DND-41 (cell line): ENCODE data around the gene KRTAP1-3.
"Not testable (repeated sequence)": the region's sequence is repeated elsewhere in the genome, so short reads cannot be mapped to it uniquely, and the experiment has no call there.

Experiments used
- ATAC-seq: fragments of 200-7000 bp; cut with Tn5 transposase; 3 replicates; pipeline ENCODE4 v1.9.1; 2021; ENCODE audit warnings: low read depth; ENCODE audit not compliant: insufficient read depth
- DNase-seq: peaks from one replicate; pipeline ENCODE4 v3.0.0-alpha.2; 2020
- H2AFZ ChIP-seq: 2 replicates; pipeline ENCODE4 v1.6.0; 2012; ENCODE audit warnings: low read depth, low read length
- H3K27ac ChIP-seq: 2 replicates; pipeline ENCODE4 v1.5.1; 2012; ENCODE audit warnings: low read length, inconsistent platforms
- H3K27me3 ChIP-seq: fragments of 200-600 bp; sonication (generic); 2 replicates; pipeline ENCODE4 v1.6.0; 2012; ENCODE audit warnings: low read length, mild to moderate bottlenecking, inconsistent platforms; ENCODE audit not compliant: insufficient read depth, poor library complexity
- H3K36me3 ChIP-seq: 2 replicates; pipeline ENCODE4 v1.5.1; 2012; ENCODE audit warnings: low read length, inconsistent platforms; ENCODE audit not compliant: insufficient read depth
- H3K4me1 ChIP-seq: 2 replicates; pipeline ENCODE4 v1.5.1; 2012; ENCODE audit warnings: mild to moderate bottlenecking, low read length; ENCODE audit not compliant: insufficient read depth
- H3K4me2 ChIP-seq: 2 replicates; pipeline ENCODE4 v1.6.0; 2012; ENCODE audit warnings: mild to moderate bottlenecking, moderate library complexity, low read length, inconsistent platforms; ENCODE audit not compliant: insufficient read depth
- H3K4me3 ChIP-seq, 2 experiments: fragments of 200-600 bp in 1 of 2; shearing (Covaris generic) in 1 of 2; 2 replicates each; pipeline ENCODE4 v1.5.1; 2012 to 2016; ENCODE audit warnings: inconsistent platforms in 2 of 2, low read length in 2 of 2, mild to moderate bottlenecking in 2 of 2, low read depth in 1 of 2, moderate library complexity in 1 of 2
- H3K79me2 ChIP-seq: 2 replicates; pipeline ENCODE4 v1.6.0; 2012; ENCODE audit warnings: low read length, inconsistent platforms; ENCODE audit not compliant: insufficient read depth
- H3K9ac ChIP-seq: 2 replicates; pipeline ENCODE4 v1.6.0; 2012; ENCODE audit warnings: low read depth, mild to moderate bottlenecking, inconsistent platforms, low read length, moderate library complexity
- H3K9me3 ChIP-seq: 2 replicates; pipeline ENCODE4 v1.5.1; 2012; ENCODE audit warnings: low read length, moderate library complexity, mild to moderate bottlenecking, inconsistent platforms; ENCODE audit not compliant: insufficient read depth, severe bottlenecking
- H4K20me1 ChIP-seq: 2 replicates; pipeline ENCODE4 v1.6.0; 2012; ENCODE audit warnings: low read length; ENCODE audit not compliant: insufficient read depth
- CTCF ChIP-seq: IDR thresholded peaks from 2 replicates; pipeline ENCODE4 v1.5.1; 2012; ENCODE audit warnings: borderline replicate concordance, low read length, moderate library complexity, mild to moderate bottlenecking; ENCODE audit not compliant: poor library complexity, severe bottlenecking; ENCODE audit errors: extremely low read depth
- EZH2 ChIP-seq: IDR thresholded peaks from 3 replicates; pipeline ENCODE4 v1.6.1; 2012; ENCODE audit warnings: borderline replicate concordance, low read depth, mild to moderate bottlenecking, moderate library complexity, low read length, inconsistent platforms; ENCODE audit not compliant: severe bottlenecking

KRTAP1-3 gene

GRCh38 chr17:41034346-41034935, at the start of gene KRTAP1-3:
KRTAP1-3 (minus strand) TSS chr17:41034874; CDS start chr17:41034821, 53 bp downstream.
- H3K79me2 ChIP-seq, H2AFZ ChIP-seq, H3K4me1 ChIP-seq, H3K4me3 ChIP-seq, H3K36me3 ChIP-seq, ATAC-seq, DNase-seq, H3K9ac ChIP-seq, H4K20me1 ChIP-seq, H3K27me3 ChIP-seq, H3K9me3 ChIP-seq, H3K4me2 ChIP-seq, H3K27ac ChIP-seq: not testable (repeated sequence)

- H3K4me1 ChIP-seq, H4K20me1 ChIP-seq, ATAC-seq, H3K79me2 ChIP-seq, H3K36me3 ChIP-seq, H3K4me2 ChIP-seq, DNase-seq, H3K27ac ChIP-seq, H3K9me3 ChIP-seq, H2AFZ ChIP-seq, H3K9ac ChIP-seq, H3K27me3 ChIP-seq, H3K4me3 ChIP-seq: not testable (repeated sequence)
These were observed 49.6 kb upstream of the KRTAP1-3 start, which contains the start of gene KRTAP4-7 for GRCh38 chr17:41084100-41084856. KRTAP4-7 (plus strand) TSS chr17:41084150; CDS start chr17:41084207, 57 bp downstream.

GRCh38 chr17:41083427-41083826, 48.8 kb upstream of the KRTAP1-3 start:
- not testable (repeated sequence) for DNase-seq, H3K36me3 ChIP-seq, H3K27me3 ChIP-seq, H3K4me1 ChIP-seq, H3K9ac ChIP-seq, ATAC-seq, H3K9me3 ChIP-seq, H3K27ac ChIP-seq, H3K4me2 ChIP-seq, H2AFZ ChIP-seq, H3K79me2 ChIP-seq, H3K4me3 ChIP-seq, H4K20me1 ChIP-seq

- H3K27ac ChIP-seq: no peak overlapping the region
These were observed 48.0 kb upstream of the KRTAP1-3 start for GRCh38 chr17:41082626-41083025.

More at GRCh38 chr17:41082626-41083025, 48.0 kb upstream of the KRTAP1-3 start:
- Histone ChIP-seq H3K36me3 (no peaks in the 10 kb centered on the region), H3K79me2 (no peaks in the 10 kb centered on the region), H3K4me2 (no peak overlapping the region), H3K4me3 (no peak overlapping the region), H2AFZ (no peak overlapping the region), H4K20me1 (no peaks in the 10 kb centered on the region), H3K27me3 (no peaks in the 10 kb centered on the region), H3K9ac (no peak overlapping the region), H3K4me1 (no peaks in the 10 kb centered on the region), H3K9me3 (no peaks in the 10 kb centered on the region)
- ATAC-seq (no peak), DNase-seq (no peak)
- TF ChIP-seq CTCF (no peak), EZH2 (no peak)
